Esophagus muscularis mucosa (tissue), 3 donors: ENCODE data around the gene FBXW12.

Experiments
- POLR2A ChIP-seq: fragments of 450-650 bp; IDR thresholded peaks from one replicate; pipeline ENCODE4 v1.6.1; 2017; ENCODE audit warnings: antibody characterized with exemption, moderate library complexity, mild to moderate bottlenecking, low read depth
- POLR2AphosphoS5 ChIP-seq, 2 donors: sonication (generic); formaldehyde crosslinking; IDR thresholded peaks; one replicate each; pipeline ENCODE4 v1.6.1; 2017; ENCODE audit warnings: antibody characterized with exemption in 2 of 2
- TF ChIP-seq, protein P1 (sequence below), 3 experiments: fragments of 200-600 bp in 2 of 3; fragments of 450-650 bp in 1 of 3; sonication (generic) in 2 of 3; IDR thresholded peaks; one replicate each; pipeline ENCODE4 v1.5.1; 2017 to 2019; ENCODE audit warnings: antibody characterized with exemption in 3 of 3, mild to moderate bottlenecking in 2 of 3, moderate library complexity in 1 of 3

DNA sequence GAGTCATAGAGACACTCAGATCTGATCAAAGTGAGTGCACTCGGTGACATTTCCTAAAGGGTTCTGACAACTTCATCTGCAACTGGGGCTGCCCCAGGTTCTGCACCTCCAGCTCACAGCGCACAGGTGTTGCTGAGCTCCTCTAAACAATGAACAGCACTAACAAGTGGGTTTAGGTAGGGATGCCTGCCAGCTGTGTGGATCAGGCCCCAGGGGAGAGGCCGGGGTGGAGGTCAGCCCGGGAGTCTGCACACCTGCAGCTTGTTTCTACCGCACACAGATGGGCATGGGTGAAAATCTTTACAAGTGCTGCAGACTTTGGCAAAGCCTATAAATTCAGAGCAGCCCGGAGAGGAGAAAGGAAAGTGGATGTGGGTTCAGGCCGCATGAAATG lies 355 bp downstream of the FBXW12 start:
- TF ChIP-seq, protein P1, sequence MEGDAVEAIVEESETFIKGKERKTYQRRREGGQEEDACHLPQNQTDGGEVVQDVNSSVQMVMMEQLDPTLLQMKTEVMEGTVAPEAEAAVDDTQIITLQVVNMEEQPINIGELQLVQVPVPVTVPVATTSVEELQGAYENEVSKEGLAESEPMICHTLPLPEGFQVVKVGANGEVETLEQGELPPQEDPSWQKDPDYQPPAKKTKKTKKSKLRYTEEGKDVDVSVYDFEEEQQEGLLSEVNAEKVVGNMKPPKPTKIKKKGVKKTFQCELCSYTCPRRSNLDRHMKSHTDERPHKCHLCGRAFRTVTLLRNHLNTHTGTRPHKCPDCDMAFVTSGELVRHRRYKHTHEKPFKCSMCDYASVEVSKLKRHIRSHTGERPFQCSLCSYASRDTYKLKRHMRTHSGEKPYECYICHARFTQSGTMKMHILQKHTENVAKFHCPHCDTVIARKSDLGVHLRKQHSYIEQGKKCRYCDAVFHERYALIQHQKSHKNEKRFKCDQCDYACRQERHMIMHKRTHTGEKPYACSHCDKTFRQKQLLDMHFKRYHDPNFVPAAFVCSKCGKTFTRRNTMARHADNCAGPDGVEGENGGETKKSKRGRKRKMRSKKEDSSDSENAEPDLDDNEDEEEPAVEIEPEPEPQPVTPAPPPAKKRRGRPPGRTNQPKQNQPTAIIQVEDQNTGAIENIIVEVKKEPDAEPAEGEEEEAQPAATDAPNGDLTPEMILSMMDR (IDR thresholded peaks at IDR 0.05), result no peak
- TF ChIP-seq POLR2A (no peak), POLR2AphosphoS5 (IDR thresholded peaks at IDR 0.05) (no peak)
